Stimulated activated CD8-positive, alpha-beta memory T cell treated with anti-CD3 and anti-CD28 coated beads, Interleukin-12 subunit alpha, Interleukin-12 subunit beta, amount 100 ng/mL, for 4 hours (primary cell): ENCODE results near the gene SGIP1.
"Not testable (repeated sequence)": the region's sequence is repeated elsewhere in the genome, so short reads cannot be mapped to it uniquely, and the experiment has no call there.

Experiments used
- DNase-seq: peaks from one replicate; pipeline ENCODE4 v3.0.0-alpha.2; 2020; ENCODE audit warnings: low read depth

The SGIP1 gene

DNA sequence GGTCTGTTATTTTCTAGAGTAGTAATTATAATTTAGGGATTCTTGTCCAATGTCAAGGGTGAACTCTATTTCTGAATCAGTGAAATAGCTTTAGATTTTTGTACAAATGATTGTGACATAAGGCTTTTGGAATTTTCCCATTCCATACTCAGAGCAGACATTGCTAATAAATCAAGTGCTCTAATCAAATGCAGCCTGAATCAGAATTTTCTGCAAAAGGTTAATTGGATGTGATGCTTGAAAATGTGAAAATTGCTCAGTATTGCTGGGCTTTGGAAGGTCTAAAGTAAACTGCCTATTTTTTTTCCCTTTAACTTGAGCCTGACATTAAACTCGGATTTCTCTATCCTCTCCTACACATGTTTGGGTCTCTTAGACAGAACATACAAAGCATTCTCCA lies 23.2 kb downstream of the SGIP1 start:
- no peak for DNase-seq

DNA sequence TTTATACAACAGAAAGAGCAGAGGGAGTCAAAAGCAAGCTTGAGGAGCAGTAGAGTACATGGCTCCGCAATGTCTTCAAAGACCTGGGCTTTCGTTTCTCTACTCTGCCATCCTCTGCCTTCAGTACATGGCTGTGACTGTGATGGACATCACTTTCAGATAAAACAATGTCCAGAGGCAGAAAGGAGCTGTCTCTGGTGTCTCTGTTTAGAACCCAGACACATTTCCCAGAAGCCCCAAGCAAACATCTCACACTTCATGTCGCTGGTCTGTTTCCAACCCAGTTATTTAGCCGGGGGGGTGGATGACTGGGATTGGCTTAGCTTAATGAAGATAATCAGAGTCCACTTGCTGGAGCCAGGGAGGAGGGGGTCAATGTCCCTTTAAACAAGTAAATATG lies 25.6 kb downstream of the SGIP1 start:
- no peak for DNase-seq

DNA sequence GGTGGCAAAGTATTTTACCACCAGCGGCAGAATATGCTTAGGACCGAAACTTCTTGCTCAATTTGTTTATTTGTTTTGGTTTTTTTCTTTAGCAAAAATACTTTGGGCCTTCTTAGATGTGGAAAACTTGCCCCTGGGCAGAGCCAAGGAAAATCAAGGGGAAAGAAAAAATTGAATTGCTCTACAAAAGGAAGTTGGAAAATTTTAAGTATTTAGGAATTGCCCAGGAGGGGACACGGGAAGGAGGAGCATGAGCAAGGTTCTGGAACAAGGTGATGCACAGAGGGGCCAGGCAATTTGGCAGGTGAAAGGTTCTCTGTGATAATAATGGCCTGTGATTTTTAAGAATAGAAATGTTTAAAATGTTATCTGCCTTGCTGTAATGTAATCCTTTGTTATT lies 28.6 kb downstream of the SGIP1 start:
- DNase-seq, result no peak

DNA sequence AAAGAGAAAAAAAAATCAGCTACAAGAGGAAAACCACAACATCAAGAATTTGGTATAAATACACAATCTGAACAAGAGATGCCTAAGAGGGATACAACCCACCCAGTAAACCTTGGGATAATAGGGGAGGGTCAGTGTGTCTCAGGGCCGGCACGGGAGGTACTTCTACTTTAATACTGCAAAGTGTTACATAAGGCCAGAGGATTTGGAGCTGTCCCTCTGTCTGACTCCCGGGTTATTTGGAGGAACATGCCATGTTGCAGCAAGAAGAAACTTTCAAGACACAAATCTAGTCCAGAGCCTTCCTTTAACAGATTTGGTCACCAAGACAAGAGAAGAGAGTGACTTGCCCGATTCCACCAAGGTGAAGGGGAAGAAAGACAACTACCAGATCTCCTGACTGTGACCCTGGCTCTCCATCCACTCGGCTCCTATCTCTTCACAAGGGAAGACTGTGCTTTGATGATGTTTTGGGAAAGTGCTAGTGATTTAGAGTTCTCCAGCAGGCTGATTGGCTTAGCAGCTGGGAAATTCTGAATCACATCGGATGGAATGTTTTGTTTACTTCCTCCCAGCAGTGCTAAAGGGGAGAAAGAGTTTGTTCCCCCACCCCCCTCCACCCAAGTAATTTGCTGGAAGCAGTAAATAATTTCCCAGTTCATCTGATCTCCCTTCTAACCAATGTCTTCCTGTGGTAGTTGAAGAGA lies 29.3 kb downstream of the SGIP1 start:
- no peak for DNase-seq

DNA sequence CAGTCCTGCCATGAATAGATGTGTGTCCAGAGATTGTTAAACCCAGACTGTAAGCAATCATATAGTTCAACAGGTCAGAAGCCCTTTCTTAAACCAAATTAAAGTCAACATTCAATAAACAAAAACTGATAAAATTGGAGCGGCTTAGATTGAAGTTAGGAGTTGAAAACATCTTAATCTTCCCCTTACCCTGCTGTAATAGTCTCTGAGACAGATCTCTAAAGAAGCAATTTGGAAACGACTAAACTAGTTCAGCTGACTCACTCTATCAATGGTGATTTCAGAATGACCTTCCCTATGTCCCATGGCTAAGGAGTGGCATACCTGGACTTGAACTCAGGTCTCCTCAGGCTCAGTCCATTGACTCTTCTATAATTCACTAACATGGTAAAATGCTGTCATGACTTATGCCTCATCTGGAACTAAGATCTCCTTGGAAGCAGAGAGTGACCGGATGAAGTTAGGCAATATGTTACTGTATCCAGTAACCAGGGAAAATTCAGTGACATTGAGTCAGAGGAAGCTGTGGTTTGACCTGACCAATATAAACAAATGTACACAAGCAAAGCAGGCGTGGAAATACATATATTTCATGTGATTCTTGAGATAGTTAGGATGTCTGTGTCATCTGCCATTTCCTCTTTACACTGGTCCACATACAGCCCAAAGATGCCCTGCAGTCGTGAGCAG lies 30.1 kb downstream of the SGIP1 start:
- no peak for DNase-seq

DNA sequence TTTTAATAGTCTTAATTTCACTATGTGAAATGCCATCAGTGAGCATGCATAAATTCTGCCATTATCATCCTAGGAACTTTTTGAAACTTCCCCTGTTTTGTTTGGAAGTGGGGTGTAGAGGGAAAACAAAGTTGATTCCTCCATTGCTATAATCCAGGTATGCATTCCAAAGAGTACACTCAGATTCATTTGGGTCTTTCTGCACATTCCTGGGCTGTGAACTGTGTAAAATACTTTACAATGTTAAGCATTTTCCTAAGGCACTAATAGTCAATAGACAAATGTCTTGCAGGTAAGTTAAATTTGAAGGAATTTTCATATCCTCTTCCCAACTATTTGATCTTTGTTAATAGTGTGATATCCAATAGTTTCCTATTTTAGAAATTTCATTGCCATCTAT lies 36.2 kb downstream of the SGIP1 start:
- DNase-seq, result no peak

DNA sequence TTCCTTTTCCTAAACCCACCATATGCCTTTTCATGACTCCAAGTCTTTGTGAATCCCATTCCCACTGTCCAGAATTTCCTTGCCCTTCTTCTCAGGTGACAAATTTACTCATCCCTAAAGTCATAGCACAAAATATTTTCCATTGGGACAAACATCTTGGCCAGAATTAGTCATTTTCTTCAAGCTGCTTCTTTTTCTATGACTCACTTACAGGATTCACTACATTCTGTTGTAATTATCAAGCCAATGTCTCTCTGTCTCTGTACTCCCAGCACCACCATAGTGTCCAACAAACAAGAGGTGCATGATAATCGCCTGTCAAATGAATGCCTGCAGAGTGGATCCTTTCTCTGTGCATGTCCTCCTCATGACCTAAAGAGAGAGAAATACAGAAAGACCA lies 37.8 kb downstream of the SGIP1 start:
- no peak for DNase-seq

DNA sequence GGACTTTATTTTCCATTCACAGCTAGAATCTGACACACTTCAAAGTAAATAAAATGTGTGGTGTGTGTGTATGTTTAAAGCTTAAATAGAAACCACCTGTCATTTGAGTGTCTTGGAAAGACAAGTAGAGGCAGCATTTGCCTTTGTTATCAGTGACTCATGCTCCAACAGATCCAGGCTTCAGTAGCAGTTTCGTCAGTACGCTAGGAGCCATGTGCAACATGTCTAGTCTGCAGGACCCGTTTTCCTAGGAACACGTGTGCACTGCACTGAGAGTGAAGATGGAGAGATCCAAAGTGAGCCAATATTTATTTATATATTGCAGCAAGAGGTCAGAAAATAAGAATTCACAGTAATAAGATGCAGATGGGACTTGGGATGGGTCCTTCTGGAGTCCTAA lies 41.8 kb downstream of the SGIP1 start:
- DNase-seq, result no peak

- DNase-seq, result no peak
Measured at GRCh38 chr1:66576645-66577044, 42.7 kb downstream of the SGIP1 start.

- DNase-seq, result no peak
Measured at GRCh38 chr1:66578841-66579240, 44.9 kb downstream of the SGIP1 start.

GRCh38 chr1:66580081-66580480 lies 46.1 kb downstream of the SGIP1 start:
- DNase-seq, result no peak

GRCh38 chr1:66583021-66583420 lies 49.1 kb downstream of the SGIP1 start:
- no peak for DNase-seq

GRCh38 chr1:66585002-66585401 lies 51.0 kb downstream of the SGIP1 start:
- DNase-seq, result no peak

DNA sequence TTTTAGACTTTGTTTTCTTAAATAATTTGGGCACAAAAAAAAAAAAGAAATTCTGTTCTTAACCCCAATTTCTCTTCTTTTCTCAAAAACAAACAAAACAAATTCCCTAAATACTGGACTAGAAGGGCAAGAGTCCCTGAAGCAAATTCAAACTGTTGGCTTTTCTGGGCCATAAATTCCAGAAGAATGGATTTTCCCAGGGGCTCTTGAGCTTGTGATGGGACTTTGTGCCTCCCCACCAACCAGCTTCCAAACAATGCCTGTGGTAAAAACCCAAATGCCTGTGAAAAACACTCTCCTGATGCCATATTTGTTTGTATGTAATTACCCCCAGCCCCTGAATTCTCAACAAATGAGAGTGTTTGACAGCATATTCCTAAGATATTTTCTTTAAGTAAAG lies 55.4 kb downstream of the SGIP1 start:
- DNase-seq, result no peak

DNA sequence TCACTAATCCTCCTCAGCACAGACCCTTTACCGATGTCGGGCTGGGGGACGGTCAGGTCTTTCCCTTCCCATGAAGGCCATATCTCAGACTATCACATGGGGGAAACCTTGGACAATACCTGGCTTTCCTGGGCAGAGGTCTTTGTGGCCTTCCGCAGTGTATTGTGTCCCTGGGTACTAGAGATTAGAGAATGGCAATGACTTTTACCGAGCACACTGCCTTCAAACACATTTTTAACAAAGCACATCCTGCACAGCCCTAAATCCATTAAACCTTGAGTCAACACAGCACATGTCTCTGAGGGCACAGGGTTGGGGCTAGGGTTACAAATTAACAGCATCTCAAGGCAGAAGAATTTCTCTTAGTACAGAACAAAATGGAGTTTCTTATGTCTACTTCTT lies 58.2 kb downstream of the SGIP1 start:
- DNase-seq, result not testable (repeated sequence)

- no peak for DNase-seq
Measured at GRCh38 chr1:66596191-66596590, 62.2 kb downstream of the SGIP1 start.

DNA sequence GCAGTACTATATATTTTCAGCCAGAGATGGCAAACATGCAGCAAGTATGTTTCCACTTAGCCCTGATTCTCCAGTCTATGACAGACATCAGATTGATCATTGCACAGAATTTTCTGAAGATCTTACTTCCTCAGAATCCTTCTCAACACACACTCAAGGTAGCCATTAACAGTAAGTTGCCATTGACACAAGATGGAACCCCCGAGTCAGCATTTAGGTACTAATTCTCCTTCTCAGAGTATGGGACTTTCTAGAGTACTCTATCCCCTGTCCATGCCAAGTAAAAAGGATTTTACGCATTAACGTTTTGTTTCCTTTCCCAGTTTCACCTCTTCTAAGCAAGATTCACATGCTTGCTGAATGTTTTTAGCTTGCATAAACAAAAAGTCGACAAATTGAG lies 63.5 kb downstream of the SGIP1 start:
- DNase-seq, result no peak

- no peak for DNase-seq
Measured at GRCh38 chr1:66598670-66599069, 64.7 kb downstream of the SGIP1 start.

DNA sequence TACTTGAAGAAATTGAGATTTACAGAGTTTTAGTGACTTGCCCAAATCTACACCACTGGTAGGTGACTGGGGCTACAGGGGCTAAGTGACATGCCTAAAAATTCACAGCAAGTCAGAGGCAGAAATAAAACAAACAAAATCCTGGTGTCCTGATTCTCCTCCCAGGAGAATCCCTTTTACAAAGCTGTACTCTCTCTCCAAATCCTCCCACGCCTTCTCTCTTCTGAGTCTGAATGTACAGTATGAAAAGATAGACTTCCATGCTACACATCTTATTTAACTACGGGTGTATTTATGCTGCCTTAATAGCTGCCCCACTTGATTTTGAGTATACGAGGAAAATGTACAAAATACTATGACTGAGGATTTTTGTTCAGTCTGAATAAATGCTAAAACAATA lies 65.4 kb downstream of the SGIP1 start:
- DNase-seq, result no peak

DNA sequence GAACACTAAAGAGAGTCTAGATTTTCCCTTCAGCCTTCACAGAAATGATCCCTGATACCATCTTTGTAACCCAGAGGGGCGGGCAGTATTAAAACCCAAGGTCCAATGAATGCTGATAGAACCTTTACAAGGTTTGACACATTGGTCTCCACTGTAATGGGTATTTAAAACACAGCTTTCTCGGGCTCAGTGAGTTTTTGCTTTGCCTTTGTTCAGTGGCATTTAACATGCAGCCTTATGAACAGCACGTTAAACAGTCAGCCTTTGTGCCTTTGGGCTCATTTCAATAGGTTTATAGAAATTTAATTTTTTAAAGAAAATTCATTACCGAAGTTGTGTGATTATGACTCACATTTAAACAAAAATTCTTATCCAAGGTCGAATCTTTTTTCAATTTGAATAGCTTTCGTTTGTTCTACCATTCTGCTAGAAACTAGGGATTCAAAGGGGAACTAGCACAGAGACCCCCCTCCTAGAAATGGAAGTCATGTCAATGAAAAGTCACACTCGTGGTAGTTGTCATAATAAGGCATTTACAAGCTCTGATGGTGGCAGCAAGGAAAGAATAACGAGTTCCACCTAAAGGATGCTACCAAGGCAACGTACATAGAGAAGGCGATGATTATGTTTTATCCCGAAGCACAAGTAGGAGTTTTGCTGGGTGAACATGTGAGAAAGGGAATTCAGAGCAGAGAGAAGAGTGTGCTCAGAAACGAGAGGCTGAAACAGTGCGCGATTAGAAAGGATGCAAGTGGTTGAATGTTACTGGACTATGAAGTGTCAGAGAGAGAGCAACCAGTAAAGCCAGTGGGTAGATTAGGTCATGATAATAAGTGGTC lies 66.2 kb downstream of the SGIP1 start:
- no peak for DNase-seq

DNA sequence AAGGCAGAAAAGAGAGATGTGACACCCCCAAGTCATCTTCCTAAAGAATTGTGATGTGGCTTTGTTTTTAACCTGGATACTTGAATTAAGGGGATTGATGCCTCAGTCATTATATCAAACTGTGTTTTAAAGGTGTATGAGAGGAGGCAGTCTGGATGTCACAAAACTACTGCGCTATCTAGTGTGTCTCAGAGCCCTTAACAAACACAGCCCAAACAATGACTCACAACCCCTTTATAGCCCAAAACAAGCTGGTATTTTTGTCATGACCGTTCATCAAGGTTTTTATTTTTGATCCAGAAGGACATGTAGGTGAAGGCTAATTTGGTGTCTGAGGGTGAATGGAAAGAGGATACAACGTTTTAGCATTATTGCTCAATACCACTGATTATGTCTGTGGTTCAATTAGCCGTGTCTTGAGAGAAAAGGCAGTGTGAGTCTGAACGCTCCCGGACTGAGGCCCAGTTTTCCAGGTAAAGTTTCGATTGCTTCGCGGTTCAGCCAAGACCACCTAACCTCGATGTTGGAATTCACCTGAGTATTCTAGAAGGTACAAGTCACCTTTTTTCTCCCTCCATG lies 71.6 kb downstream of the SGIP1 start:
- no peak for DNase-seq

GRCh38 chr1:66606362-66607065 lies 72.6 kb downstream of the SGIP1 start:
- DNase-seq, result no peak
